ENCODE results near the gene ASIP.

DNA sequence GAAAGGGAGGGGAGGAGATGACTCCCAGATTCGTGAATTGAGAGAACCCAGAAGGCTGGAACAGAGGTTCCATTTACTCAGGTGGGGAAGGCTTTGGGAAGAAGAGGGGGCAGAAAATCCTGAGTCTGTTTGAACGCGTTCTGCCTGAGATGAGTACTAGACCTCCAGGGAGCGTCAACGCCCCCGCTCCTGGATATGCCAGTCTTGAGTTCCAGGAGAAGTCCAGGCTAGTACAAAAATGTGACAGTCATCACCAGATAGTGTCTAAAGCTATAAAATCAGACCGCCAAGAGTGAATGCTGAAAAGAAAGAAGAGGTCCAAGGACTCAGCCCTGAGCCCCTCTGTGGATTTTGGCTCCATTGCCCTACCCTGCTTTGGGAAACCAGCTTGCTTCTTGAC, 53.3 kb downstream of the ASIP start:
- TF ChIP-seq, protein P1, sequence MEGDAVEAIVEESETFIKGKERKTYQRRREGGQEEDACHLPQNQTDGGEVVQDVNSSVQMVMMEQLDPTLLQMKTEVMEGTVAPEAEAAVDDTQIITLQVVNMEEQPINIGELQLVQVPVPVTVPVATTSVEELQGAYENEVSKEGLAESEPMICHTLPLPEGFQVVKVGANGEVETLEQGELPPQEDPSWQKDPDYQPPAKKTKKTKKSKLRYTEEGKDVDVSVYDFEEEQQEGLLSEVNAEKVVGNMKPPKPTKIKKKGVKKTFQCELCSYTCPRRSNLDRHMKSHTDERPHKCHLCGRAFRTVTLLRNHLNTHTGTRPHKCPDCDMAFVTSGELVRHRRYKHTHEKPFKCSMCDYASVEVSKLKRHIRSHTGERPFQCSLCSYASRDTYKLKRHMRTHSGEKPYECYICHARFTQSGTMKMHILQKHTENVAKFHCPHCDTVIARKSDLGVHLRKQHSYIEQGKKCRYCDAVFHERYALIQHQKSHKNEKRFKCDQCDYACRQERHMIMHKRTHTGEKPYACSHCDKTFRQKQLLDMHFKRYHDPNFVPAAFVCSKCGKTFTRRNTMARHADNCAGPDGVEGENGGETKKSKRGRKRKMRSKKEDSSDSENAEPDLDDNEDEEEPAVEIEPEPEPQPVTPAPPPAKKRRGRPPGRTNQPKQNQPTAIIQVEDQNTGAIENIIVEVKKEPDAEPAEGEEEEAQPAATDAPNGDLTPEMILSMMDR (IDR thresholded peaks at IDR 0.05 in 4 of 5, conservative IDR thresholded peaks at IDR 0.05 in 1 of 5), result no peak
- no peak for TF ChIP-seq POLR2A (IDR thresholded peaks at IDR 0.05)

Measured in gastrocnemius medialis (tissue), 4 donors.